GM19025 (cell line): ENCODE data around the gene BACE1-AS.
"Not testable (repeated sequence)": the region's sequence is repeated elsewhere in the genome, so short reads cannot be mapped to it uniquely, and the experiment has no call there.

Source experiments
- ATAC-seq: cut with Tn5 transposase; IDR thresholded peaks from one replicate; pipeline ENCODE4 v1.9.1; 2021; ENCODE audit warnings: mild to moderate bottlenecking, low read depth, moderate library complexity; ENCODE audit not compliant: unreplicated experiment

The BACE1-AS gene

GRCh38 chr11:117290809-117291396, at the start of gene BACE1-AS:
Gene BACE1-AS (plus strand): TSS chr11:117291346.
- no peak for ATAC-seq

GRCh38 chr11:117248341-117248740, 42.8 kb upstream of the BACE1-AS start:
- ATAC-seq: no peak

GRCh38 chr11:117249571-117249970, 41.6 kb upstream of the BACE1-AS start:
- no peak for ATAC-seq

- ATAC-seq: no peak
Observed at GRCh38 chr11:117251506-117251905, 39.6 kb upstream of the BACE1-AS start.

- no peak for ATAC-seq
Observed at GRCh38 chr11:117255966-117256365, 35.2 kb upstream of the BACE1-AS start.

DNA sequence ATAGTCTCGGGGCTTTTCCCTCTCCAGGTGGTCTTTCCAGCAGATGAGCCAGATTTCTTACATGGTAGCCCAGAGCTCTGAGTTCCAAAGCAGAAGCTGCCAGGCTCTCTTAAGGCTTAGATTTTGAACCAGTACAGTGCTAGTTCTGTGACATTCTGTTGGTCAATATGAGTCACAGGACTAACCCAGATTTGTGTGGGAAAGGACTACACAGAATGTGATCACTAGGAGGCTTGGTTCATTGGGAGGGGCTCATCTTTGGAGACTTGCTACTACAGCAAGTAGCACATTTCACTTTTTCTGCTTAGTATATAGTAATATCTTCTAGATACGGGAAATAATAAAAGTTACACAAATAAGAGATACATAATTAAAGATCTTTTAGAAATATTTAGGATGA, 34.6 kb upstream of the BACE1-AS start:
- ATAC-seq: no peak

DNA sequence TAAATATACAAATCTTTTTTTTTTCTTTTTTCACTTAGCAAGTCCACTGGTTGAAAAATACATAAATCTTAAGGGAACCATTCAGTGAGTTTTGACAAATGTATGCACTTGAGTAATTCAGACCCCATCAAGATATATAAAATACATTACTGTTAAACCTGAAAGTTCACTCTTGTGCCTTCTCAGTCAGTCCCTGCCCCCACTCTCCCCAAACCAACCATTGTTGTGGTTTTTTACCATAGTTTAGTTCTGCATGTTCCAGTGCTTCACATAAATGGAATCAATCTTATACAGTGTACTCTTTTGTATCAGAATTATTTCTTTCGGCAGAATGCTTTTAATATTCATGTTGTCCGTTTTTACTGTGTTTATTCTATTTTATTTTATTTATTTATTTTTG, 32.6 kb upstream of the BACE1-AS start:
- no peak for ATAC-seq

DNA sequence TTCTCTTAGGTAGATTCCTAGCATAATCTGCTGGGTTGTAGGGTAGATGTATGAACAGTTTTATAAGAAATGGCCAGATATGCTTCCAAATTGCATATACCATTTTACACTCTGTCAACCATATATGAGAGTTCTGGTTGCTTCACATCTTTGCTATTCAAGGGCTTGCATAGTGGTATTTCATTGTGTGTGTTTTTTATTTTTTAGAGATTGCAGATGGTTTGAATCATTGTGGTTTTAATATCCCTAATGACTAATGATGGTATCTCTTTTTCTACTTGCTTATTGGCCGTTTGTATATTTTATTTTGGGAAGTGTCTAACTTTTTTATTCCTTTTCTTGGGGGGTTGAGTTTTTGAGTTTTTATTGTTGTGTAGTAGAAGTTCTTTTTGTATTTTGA, 31.7 kb upstream of the BACE1-AS start:
- ATAC-seq: no peak

DNA sequence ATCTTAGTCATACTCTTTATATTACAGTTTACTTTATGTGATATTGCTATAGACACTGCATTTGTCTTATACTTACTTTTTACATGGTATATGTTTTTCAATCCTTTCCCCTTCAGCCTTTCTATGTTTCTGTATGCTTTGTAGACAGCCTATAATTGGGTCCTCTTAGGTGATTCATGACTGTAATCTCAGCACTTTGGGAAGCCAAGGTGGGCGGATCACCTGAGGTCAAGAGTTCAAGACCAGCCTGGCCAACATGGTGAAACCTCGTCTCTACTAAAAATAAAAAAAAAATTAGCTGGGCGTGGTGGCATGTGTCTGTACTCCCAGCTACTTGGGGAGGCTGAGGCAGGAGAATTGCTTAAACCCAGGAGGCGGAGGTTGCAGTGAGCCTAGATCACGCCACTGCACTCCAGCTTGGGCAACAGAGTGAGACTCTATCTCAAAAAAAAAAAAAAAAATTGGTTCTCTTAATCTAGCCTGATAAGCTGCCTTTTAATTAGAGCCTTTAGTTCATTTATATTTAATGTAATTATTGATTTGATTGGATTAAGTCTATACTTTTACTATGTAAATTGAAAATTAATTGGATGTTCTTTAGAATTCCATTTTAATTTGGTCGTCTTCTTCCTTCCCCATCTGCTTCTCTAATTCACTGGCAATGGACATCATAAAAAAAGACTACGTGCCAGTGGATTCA, 26.4 kb upstream of the BACE1-AS start:
- ATAC-seq: not testable (repeated sequence)

DNA sequence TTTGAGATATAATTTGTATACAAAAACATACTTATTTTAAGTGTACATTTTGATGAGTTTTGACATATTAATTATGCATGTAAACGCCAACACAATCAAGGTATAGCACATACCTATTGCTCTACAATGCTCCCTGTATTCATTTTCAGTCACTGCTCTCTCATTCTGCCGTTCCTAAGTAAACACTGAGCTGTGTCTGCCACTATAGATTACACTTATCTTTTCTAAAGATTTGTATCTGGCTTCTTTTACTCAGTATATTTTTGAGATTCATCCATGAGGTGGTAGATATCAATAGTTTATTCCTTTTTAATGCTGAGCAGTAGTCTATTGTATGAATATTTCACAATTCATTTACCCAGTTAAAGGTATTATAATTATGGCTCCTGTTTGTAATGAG, 25.4 kb upstream of the BACE1-AS start:
- no peak for ATAC-seq

DNA sequence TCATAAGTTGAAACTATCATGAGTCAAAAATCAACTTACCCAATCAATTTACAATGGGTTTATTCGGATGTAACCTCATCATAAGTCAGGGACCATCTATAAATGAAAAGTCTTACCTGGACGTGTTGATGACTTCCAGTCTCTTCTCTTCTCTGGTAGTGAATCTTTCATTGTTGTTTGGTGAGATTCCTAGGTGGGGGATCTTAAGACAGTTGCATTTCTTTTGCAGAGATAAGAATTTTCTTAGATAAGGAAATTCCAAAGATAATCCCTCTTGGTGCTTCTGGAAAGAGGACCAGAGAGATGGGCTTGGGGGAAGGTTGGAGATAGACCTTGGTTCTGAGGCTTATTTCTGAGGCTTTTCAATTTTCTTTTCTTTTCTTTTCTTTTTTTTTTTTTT, 21.3 kb upstream of the BACE1-AS start:
- ATAC-seq: no peak

DNA sequence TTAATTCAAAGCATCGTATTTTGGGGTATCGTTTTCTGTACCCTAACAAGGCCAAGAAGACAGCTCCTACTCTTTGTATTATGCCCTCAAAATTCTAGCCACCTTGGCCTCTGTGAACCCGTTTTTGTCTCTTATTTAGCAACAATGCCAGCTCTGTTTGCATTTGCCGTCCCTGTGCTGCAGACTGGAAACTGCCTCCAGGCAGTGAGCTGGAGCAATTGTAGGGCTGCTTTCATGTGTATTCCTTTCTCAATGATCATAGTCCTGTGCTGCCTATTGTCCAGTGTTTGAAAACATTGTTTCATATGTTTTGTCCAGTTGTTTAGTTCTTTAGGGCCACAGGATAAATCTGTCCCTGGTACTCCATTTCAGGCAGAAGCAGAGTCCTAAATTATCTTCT, 19.9 kb upstream of the BACE1-AS start:
- no peak for ATAC-seq

DNA sequence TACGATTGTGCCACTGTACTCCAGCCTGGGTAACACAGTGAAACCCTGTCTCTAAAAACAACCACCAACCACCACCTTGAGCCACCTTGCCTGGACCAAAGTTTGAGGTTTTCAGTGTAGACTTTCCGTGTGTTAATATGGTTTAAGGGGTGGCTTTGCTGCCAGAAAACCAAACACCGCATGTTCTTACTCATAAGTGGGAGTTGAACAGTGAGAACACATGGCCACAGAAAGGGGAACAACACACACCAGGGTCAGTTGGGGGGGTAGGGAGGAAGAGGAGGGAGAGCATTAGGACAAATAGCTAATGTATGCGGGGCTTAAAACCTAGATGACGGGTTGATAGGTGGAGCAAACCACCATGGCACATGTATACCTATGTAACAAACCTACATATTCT, 19.0 kb upstream of the BACE1-AS start:
- not testable (repeated sequence) for ATAC-seq

DNA sequence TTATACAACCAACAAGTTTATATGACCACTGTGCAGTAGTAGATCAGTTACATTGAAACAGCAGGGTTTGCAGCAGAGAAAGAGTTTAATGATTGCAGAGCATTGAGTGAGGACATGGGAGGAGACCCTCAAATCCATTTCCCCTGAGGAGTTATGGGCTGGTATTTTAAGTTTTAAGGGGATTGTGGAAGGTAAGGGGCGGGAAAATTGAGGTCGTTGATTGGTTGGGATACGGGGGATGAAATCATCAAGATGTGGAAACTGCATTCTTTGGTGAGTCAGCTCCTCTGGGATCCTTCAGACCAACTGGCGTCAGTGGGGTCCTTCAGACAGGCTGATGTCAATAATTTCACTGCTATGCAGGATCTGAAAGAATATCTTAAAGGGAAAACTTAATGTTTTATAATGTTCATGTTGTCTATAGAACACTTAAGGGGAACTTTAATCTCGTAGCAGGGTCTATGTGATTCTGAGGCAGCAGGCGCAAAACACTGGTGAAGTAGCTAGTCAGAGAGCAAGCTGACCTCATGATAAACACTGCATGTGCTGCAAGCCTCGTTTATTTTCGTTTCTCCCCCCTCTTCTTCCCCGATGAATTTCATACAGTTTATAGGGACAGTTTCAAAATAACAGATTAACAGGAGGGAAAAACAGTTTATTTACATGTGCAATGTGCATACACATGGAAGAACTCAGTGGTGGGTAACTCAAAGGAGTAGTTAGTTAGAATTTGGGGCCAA, 17.4 kb upstream of the BACE1-AS start:
- no peak for ATAC-seq

GRCh38 chr11:117278347-117278746, 12.8 kb upstream of the BACE1-AS start:
- ATAC-seq: no peak

- ATAC-seq: no peak
Observed at GRCh38 chr11:117279711-117280376, 11.3 kb upstream of the BACE1-AS start.

DNA sequence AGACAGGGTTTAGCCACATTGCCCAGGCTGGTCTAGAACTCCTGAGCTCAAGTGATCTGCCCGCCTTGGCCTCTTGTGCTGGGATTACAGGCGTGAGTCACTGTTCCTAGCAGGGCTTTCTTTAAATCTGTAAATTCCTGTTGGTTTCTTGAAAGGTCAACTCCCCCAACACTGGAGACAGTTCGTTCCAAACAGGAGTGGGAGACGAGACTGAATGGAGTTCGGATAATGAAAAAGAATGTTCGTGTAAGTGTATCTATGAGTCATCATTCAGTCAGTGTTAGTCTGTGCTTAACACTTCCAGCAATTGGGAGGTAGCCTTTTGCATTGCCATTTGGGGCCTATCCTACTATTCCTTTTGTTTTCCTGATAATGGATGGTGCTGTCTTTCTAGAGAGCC, 10.0 kb upstream of the BACE1-AS start:
- ATAC-seq: no peak

DNA sequence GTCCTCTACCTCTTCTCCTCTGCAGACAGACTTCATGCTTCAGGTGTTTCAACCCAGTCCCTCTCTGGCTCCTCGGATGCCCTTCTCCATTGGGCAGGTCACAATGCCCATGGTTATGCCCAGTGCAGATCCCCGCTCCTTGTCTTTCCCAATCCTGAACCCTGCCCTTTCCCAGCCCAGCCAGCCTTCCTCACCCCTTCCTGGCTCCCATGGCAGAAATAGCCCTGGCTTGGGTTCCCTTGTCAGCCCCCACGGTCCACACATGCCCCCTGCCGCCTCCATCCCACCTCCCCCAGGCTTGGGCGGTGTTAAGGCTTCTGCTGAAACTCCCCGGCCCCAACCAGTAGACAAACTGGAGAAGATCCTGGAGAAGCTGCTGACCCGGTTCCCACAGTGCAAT, 9.3 kb upstream of the BACE1-AS start:
- ATAC-seq: no peak

DNA sequence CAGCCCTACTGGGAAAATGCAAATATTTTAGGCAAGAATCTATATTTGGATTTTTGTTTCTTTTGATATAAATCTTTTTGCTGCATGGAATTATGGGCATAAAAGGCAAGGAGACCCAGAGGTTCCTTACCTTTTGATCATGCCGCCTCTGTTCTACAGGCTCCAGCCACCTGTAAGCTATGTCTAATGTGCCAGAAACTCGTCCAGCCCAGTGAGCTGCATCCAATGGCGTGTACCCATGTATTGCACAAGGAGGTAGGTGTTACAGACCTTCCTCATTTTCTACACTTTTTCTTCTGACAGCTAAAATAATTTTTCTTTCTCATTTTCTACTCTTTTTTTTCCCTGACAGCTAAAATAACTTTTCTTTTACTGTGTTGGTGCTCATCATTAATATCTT, 8.2 kb upstream of the BACE1-AS start:
- ATAC-seq: no peak

GRCh38 chr11:117284053-117284452, 7.1 kb upstream of the BACE1-AS start:
- ATAC-seq: no peak

DNA sequence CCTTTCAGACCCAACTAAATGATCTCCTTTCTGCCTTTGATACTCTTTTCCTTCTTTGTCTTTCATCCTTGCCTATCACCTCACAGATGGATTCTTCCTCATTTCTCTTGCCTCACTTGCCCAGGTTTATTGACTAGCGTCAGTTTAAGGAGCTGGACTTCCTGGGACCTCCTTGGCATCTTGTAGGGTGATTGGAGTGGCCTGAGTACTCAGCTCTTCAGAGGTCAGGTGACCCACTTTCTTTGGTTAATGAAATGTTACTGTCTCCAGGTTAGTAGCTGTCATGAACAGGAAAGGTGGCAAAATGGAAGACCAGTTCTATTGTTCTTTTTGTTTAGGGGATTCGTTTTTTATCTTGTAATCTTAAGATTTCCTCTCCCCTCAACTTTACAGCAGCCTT, 4.6 kb upstream of the BACE1-AS start:
- ATAC-seq: no peak
